ENCODE results near the gene SNORC.

The SNORC gene

GRCh38 chr2:232888099-232888836 is 18.2 kb downstream of the SNORC start:
- TF ChIP-seq CTCF (IDR thresholded peaks at IDR 0.05; ENCODE audit: extremely low read depth, missing control alignments), result no peak
- DNase-seq (ENCODE audit: low spot score), result no peak

- no peak for TF ChIP-seq CTCF (IDR thresholded peaks at IDR 0.05; ENCODE audit: extremely low read depth, missing control alignments)
- DNase-seq (ENCODE audit: low spot score), result no peak
Measured at GRCh38 chr2:232888839-232889529, 18.9 kb downstream of the SNORC start.

- TF ChIP-seq CTCF (IDR thresholded peaks at IDR 0.05; ENCODE audit: extremely low read depth, missing control alignments), result no peak
- DNase-seq (ENCODE audit: low spot score), result no peak
Measured at GRCh38 chr2:232889876-232890401, 19.9 kb downstream of the SNORC start.

GRCh38 chr2:232890536-232890895 is 20.5 kb downstream of the SNORC start:
- no peak for TF ChIP-seq CTCF (IDR thresholded peaks at IDR 0.05; ENCODE audit: extremely low read depth, missing control alignments)
- DNase-seq (ENCODE audit: low spot score), result no peak

GRCh38 chr2:232890896-232891601 is 21.0 kb downstream of the SNORC start:
- no peak for TF ChIP-seq CTCF (IDR thresholded peaks at IDR 0.05; ENCODE audit: extremely low read depth, missing control alignments)
- no peak for DNase-seq (ENCODE audit: low spot score)

GRCh38 chr2:232891621-232892071 is 21.6 kb downstream of the SNORC start:
- no peak for TF ChIP-seq CTCF (IDR thresholded peaks at IDR 0.05; ENCODE audit: extremely low read depth, missing control alignments)
- no peak for DNase-seq (ENCODE audit: low spot score)

GRCh38 chr2:232892221-232892620 is 22.2 kb downstream of the SNORC start:
- no peak for TF ChIP-seq CTCF (IDR thresholded peaks at IDR 0.05; ENCODE audit: extremely low read depth, missing control alignments)
- no peak for DNase-seq (ENCODE audit: low spot score)
